ENCODE data around the gene HDAC11. TPM values are rescaled to one million over a fixed set of nuclear protein-coding genes. Genes with fewer than 3 reads are reported as not detected.

The HDAC11 gene
- total and polyA plus RNA-seq, 8 donors, result 14.0 to 22.0 (median 20.8) TPM

DNA sequence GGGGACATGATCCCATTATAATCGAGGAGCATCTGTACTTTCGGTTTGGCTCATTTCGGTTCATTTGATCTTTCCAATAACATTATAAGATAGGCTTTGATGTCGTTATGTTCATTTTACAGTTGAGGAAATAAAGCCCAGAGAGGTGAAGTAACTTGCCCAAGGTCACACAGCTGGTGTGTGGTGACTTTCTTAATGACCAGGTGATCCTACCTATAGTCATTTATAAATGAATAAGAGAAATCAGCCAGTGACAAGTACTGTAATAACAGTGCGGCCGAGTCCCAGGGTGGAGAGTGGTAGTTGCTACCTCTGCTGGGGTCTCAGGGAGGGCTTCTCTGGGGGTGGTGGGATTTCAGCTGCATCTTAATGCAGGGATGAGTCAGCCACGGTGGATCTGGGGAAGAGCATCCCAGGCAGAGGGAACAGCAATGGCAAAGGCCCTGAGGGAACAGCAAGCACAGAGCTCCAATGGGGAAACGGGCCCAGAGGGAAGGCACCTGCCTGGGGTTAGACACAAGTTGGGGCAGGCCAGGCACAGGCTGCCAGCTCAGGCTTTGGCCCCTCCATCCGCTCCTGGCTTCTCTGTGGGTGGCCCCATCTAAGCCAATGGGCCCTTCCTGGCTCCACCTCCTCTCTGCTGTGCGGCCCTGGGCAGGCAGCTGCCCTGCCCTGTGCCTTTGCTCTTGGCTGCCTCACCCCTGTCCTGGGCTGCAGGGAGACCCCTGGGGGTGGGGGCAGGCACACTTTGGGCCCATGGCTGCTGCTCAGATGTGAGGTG, 67.7 kb downstream of the HDAC11 start:
- Histone ChIP-seq H3K4me3 (no peak overlapping the region), H3K27me3 (peaks cover 0 to 70% of the 10 kb centered on the region in 2 donors), H3K27ac (no peak overlapping the region), H3K4me1 (peaks cover 0 to 10% of the 10 kb centered on the region in 2 donors), H3K36me3 (no peaks in the 10 kb centered on the region), H3K9me3 (no peaks in the 10 kb centered on the region)
- intact Hi-C loops (cut with DNase I), result no loop called here
- TF ChIP-seq, protein P1, sequence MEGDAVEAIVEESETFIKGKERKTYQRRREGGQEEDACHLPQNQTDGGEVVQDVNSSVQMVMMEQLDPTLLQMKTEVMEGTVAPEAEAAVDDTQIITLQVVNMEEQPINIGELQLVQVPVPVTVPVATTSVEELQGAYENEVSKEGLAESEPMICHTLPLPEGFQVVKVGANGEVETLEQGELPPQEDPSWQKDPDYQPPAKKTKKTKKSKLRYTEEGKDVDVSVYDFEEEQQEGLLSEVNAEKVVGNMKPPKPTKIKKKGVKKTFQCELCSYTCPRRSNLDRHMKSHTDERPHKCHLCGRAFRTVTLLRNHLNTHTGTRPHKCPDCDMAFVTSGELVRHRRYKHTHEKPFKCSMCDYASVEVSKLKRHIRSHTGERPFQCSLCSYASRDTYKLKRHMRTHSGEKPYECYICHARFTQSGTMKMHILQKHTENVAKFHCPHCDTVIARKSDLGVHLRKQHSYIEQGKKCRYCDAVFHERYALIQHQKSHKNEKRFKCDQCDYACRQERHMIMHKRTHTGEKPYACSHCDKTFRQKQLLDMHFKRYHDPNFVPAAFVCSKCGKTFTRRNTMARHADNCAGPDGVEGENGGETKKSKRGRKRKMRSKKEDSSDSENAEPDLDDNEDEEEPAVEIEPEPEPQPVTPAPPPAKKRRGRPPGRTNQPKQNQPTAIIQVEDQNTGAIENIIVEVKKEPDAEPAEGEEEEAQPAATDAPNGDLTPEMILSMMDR (IDR thresholded peaks at IDR 0.05), result no peak
- ATAC-seq (no peak), DNase-seq (peak in 1 of 4 donors; percentile 56)

DNA sequence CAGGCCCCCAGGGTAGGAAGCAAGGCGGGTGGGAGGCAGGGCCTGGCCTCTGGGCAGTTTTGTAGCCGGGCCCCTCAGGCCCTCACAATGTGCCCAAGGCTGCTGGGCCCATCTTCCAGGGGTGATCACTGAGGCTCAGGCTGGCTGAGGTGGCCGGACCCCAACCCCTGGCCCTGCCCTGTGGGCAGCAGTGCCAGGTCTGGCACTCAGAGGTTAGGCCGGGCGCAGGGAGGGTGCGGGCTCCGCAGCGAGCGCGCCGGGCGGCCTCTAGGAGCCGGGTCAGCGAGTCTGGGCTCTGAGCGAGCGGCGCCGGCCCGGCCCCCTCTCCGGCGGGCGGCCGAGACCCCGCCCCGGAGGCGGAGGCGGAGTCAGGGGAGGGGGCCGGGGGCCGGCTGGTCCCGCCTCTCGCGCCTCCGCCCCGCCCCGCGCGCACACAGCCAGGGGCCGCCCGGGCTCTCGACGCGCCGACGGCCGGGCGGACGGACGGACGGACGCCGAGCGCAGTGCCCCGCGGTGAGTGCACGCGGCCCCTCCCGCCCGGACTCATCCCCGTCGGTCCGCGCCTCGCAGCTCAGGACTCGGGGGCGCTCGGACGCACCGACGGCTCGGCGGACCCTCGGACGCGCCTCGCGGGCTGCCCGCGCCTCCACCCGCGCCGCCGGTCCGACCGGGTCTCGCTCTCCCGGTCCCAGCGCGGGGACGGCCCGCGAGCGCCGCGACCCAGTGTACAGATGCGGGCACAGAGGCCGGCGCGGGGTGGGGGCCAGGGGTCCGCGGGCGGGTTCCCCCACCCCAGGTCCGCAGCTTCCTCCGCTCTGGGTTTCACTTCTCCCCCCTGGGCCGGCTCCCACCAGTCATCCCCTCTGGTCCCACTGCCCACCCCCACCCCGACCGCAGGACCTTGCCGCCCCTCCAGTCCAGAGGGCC, 68.9 kb downstream of the HDAC11 start, which contains the start of gene FBLN2:
TSS of gene FBLN2 (plus strand) at position 430 of the 927 bp plus-strand sequence. CDS start 21,231 bp downstream, outside the sequence.
- TF ChIP-seq, protein P1 (IDR thresholded peaks at IDR 0.05), result no peak
- DNase-seq, result peak in 2 of 4 donors; percentile 71 to 83
- intact Hi-C loops (cut with DNase I), result no loop called here
- peak; percentile 91 for ATAC-seq
- Histone ChIP-seq H3K4me1 (peaks cover 0 to 10% of the 10 kb centered on the region in 2 donors), H3K4me3 (peak within 1 kb of the TSS; percentile 13), H3K36me3 (no peaks in the 10 kb centered on the region), H3K9me3 (no peaks in the 10 kb centered on the region), H3K27me3 (peaks cover 0 to 78% of the 10 kb centered on the region in 2 donors), H3K27ac (peak within 1 kb of the TSS in 1 of 2 donors; percentile 18)

DNA sequence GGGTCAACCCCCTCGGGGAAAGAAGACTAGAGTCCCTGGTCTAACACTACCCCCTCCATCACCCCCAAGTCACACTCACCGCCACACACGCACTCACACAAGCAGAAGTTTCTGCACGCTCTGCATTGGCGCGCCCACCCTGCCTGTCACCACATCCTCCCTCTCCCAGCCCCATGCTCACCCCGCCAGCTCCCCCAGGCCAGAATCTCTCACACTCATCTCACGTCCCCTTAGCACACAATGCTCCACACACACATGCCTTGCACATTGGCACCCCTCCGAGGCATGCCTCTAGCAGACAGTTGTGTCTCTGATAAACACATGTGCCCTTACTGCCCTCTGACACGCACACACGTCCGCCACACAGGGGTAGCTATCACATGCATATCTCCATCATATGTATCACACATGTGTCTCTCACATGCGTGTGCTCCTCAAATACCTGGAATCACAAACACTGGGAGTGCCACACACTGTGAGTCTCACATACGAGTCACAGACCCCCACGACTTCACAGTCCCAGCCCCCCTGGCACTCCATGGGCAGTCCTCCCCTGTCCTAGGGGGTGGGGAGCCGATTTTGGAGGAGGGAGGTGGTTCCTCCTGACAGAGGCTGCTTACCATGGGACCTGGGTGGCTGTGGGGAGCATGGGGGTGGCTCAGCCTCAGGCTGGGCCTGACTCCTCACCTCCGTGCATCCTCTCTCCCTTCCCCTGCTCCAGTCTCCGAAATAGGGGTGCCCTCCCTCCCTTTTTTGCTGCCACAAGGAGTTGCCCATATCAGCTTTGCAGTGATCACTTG, 69.7 kb downstream of the HDAC11 start:
- peak overlapping the region; percentile 13 for H3K4me3 ChIP-seq
- intact Hi-C loops (cut with DNase I), result no loop called here
- peaks cover 0 to 10% of the 10 kb centered on the region in 2 donors for H3K4me1 ChIP-seq
- H3K27me3 ChIP-seq, result peaks cover 0 to 85% of the 10 kb centered on the region in 2 donors
- H3K27ac ChIP-seq, result no peak overlapping the region
- no peaks in the 10 kb centered on the region for H3K9me3 ChIP-seq
- TF ChIP-seq, protein P1 (IDR thresholded peaks at IDR 0.05), result no peak
- DNase-seq, result peak in 1 of 4 donors; percentile 59
- ATAC-seq, result no peak
- no peaks in the 10 kb centered on the region for H3K36me3 ChIP-seq

DNA sequence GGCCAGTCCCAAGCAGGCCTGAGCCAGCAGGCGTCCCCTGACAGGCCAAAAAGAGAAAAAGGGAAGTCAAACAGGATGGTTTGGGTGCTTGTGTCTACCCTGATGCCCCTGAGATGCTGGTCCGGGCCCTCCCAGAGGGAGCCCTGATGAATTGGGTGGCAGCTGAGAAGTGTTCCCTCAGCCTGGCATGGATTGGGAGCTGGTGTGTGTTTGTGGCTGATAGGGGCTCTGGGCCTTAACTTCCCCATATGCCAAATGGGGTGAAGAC, 70.3 kb downstream of the HDAC11 start:
- no peaks in the 10 kb centered on the region for H3K36me3 ChIP-seq
- peaks cover 0 to 10% of the 10 kb centered on the region in 2 donors for H3K4me1 ChIP-seq
- H3K9me3 ChIP-seq, result no peaks in the 10 kb centered on the region
- peaks cover 0 to 88% of the 10 kb centered on the region in 2 donors for H3K27me3 ChIP-seq
- ATAC-seq, result no peak
- H3K27ac ChIP-seq, result no peak overlapping the region
- TF ChIP-seq, protein P1 (IDR thresholded peaks at IDR 0.05), result no peak
- DNase-seq, result no peak
- H3K4me3 ChIP-seq, result peak overlapping the region in 1 of 2 donors; percentile 13
- intact Hi-C loops (cut with DNase I), result no loop called here
